HepG2 (cell line): ENCODE data around the gene ZFTA. TPM values are rescaled to one million over a fixed set of nuclear protein-coding genes. Genes with fewer than 3 reads are reported as not detected.

Experiments used
- DMAP1 ChIP-seq: IDR thresholded peaks from 2 replicates; pipeline ENCODE4 v1.6.1; 2016
- NRL ChIP-seq: sonication (generic); formaldehyde crosslinking; IDR thresholded peaks from 2 replicates; pipeline ENCODE4 v1.5.0; 2020; ENCODE audit warnings: missing genetic modification reagents, mild to moderate bottlenecking, moderate library complexity, borderline replicate concordance
- PHF8 ChIP-seq: sonication (generic); formaldehyde crosslinking; IDR thresholded peaks from 2 replicates; pipeline ENCODE4 v1.5.0; 2020; ENCODE audit warnings: missing genetic modification reagents
- TCF7 ChIP-seq: sonication (generic); IDR thresholded peaks from 2 replicates; pipeline ENCODE4 v1.6.1; 2016; ENCODE audit warnings: antibody characterized with exemption, low read depth
- TMF1 ChIP-seq: sonication (generic); formaldehyde crosslinking; IDR thresholded peaks from 2 replicates; pipeline ENCODE4 v1.8.1; 2022; ENCODE audit warnings: low read depth, missing genetic modification reagents
- ZIK1 ChIP-seq: sonication (generic); formaldehyde crosslinking; IDR thresholded peaks from 2 replicates; pipeline ENCODE4 v1.5.0; 2020; ENCODE audit warnings: mild to moderate bottlenecking, low read depth, missing genetic modification reagents, borderline replicate concordance
- ZNF274 ChIP-seq: sonication (generic); formaldehyde crosslinking; IDR thresholded peaks from 2 replicates; pipeline ENCODE4 v1.5.1; 2020; ENCODE audit warnings: mild to moderate bottlenecking, missing genetic modification reagents
- ZNF431 ChIP-seq: sonication (generic); formaldehyde crosslinking; IDR thresholded peaks from 2 replicates; pipeline ENCODE4 v1.9.0; 2022; ENCODE audit warnings: missing genetic modification reagents, low read depth, mild to moderate bottlenecking, borderline replicate concordance
- ZNF460 ChIP-seq: sonication (generic); formaldehyde crosslinking; IDR thresholded peaks from 2 replicates; pipeline ENCODE4 v1.5.1; 2020; ENCODE audit warnings: missing genetic modification reagents, mild to moderate bottlenecking, borderline replicate concordance
- ZNF605 ChIP-seq: sonication (generic); formaldehyde crosslinking; IDR thresholded peaks from 2 replicates; pipeline ENCODE4 v1.8.0; 2022; ENCODE audit warnings: mild to moderate bottlenecking, missing genetic modification reagents
- polyA plus RNA-seq, 8 experiments: library from polyadenylated mRNA; depleted of rRNA in 3 of 8; stranded (reverse) in 7 of 8; unstranded in 1 of 8; fragments of >200 nt; fragmentation: Illumina TruSeq in 4 of 8; extraction: Trizol in 4 of 8; gene quantifications; 2 replicates each; pipeline versions ENCODE4 v1.2.1 to v1.2.3, GENCODE V29; 2011 to 2016; ENCODE audit warnings: low read depth in 4 of 8, missing spikeins in 1 of 8, mixed read lengths in 1 of 8; ENCODE audit not compliant: insufficient read depth in 1 of 8
- total RNA-seq, 5 experiments: library from RNA; depleted of rRNA; stranded (reverse); fragments of >200 nt; fragmentation: Illumina TruSeq; extraction: Trizol; gene quantifications; 2 replicates each; pipeline ENCODE4 v1.2.3, GENCODE V29; 2016; ENCODE audit warnings: low read depth in 1 of 5
- TF ChIP-seq, protein P1 (sequence below), 2 experiments: sonication (generic) in 1 of 2; formaldehyde crosslinking in 1 of 2; IDR thresholded peaks; 2 replicates each; pipeline versions ENCODE4 v1.4.0 to v1.6.1; 2016 to 2020; ENCODE audit warnings: borderline replicate concordance in 1 of 2, low read depth in 1 of 2, mild to moderate bottlenecking in 1 of 2, missing genetic modification reagents in 1 of 2
- TF ChIP-seq, protein P2 (sequence below): sonication (generic); formaldehyde crosslinking; IDR thresholded peaks from 2 replicates; pipeline ENCODE4 v1.5.0; 2020; ENCODE audit warnings: mild to moderate bottlenecking, missing genetic modification reagents
- TF ChIP-seq, protein P3 (sequence below): sonication (generic); formaldehyde crosslinking; IDR thresholded peaks from 2 replicates; pipeline ENCODE4 v1.4.0; 2020; ENCODE audit warnings: missing genetic modification reagents
- TF ChIP-seq, protein P4 (sequence below): sonication (generic); formaldehyde crosslinking; IDR thresholded peaks from 2 replicates; pipeline ENCODE4 v1.8.0; 2022; ENCODE audit warnings: missing genetic modification reagents, mild to moderate bottlenecking, inconsistent platforms, borderline replicate concordance
- TF ChIP-seq, protein P5 (sequence below): sonication (generic); formaldehyde crosslinking; IDR thresholded peaks from 2 replicates; pipeline ENCODE4 v1.5.1; 2020; ENCODE audit warnings: missing genetic modification reagents, mild to moderate bottlenecking, borderline replicate concordance

Gene ZFTA
- total and polyA plus RNA-seq, 2 of the 13 experiments (the other 11 are each of a cell fraction or from before 2014, with no cell fraction given) = 3.9 to 10.4 TPM

DNA sequence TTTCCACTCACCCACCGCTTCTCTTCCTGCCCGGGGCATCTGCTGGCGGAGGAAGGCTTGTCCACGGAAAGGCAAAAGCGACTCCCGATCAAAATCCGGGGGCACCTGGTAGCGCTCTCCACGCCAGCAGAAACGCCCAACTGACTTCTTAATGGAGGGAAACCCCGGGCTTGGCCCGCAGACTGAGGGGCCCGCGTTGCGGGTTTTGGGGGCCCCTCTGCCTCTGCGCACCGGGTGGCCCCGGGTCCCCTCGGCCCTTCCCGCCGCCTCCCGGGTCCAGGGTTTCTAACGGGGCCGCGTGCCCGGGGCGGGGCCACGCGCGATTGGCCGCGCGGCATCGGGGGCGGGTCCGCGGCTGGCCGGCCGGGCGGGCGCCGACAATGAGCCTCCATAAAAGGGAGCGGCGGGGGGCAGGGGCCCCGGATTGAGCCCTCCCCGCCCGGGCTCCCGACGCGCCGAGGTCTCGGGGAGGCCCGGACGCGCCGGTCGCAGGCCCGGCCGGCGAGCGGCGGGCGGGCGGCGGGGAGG is 44.5 kb upstream of the ZFTA start, which contains the start of gene SPINDOC (continued):
- TF ChIP-seq ZNF274 (no peak), TMF1 (CRISPR knock-in tag) (no peak; the same call in 1 of the 2 replicates), TCF7 (no peak), ZNF460 (CRISPR knock-in tag) (no peak), PHF8 (CRISPR knock-in tag) (0 out of 2 replicates have a peak, but pooled peaks have one; percentile 2), ZNF605 (CRISPR knock-in tag) (no peak), DMAP1 (CRISPR knock-in tag) (no peak), NRL (0 out of 2 replicates have a peak, but pooled peaks have one; percentile 25), ZIK1 (no peak), ZNF431 (CRISPR knock-in tag) (no peak)
- TF ChIP-seq, protein P1, sequence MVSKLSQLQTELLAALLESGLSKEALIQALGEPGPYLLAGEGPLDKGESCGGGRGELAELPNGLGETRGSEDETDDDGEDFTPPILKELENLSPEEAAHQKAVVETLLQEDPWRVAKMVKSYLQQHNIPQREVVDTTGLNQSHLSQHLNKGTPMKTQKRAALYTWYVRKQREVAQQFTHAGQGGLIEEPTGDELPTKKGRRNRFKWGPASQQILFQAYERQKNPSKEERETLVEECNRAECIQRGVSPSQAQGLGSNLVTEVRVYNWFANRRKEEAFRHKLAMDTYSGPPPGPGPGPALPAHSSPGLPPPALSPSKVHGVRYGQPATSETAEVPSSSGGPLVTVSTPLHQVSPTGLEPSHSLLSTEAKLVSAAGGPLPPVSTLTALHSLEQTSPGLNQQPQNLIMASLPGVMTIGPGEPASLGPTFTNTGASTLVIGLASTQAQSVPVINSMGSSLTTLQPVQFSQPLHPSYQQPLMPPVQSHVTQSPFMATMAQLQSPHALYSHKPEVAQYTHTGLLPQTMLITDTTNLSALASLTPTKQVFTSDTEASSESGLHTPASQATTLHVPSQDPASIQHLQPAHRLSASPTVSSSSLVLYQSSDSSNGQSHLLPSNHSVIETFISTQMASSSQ (IDR thresholded peaks at IDR 0.05; ENCODE audit: low read depth) = no peak
- TF ChIP-seq, protein P1 (CRISPR knock-in tag; IDR thresholded peaks at IDR 0.05; ENCODE audit: borderline replicate concordance) = 0 out of 2 replicates have a peak, but pooled peaks have one; percentile 6
- TF ChIP-seq, protein P2, sequence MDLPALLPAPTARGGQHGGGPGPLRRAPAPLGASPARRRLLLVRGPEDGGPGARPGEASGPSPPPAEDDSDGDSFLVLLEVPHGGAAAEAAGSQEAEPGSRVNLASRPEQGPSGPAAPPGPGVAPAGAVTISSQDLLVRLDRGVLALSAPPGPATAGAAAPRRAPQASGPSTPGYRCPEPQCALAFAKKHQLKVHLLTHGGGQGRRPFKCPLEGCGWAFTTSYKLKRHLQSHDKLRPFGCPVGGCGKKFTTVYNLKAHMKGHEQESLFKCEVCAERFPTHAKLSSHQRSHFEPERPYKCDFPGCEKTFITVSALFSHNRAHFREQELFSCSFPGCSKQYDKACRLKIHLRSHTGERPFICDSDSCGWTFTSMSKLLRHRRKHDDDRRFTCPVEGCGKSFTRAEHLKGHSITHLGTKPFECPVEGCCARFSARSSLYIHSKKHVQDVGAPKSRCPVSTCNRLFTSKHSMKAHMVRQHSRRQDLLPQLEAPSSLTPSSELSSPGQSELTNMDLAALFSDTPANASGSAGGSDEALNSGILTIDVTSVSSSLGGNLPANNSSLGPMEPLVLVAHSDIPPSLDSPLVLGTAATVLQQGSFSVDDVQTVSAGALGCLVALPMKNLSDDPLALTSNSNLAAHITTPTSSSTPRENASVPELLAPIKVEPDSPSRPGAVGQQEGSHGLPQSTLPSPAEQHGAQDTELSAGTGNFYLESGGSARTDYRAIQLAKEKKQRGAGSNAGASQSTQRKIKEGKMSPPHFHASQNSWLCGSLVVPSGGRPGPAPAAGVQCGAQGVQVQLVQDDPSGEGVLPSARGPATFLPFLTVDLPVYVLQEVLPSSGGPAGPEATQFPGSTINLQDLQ (CRISPR knock-in tag) = no peak
- TF ChIP-seq, protein P3, sequence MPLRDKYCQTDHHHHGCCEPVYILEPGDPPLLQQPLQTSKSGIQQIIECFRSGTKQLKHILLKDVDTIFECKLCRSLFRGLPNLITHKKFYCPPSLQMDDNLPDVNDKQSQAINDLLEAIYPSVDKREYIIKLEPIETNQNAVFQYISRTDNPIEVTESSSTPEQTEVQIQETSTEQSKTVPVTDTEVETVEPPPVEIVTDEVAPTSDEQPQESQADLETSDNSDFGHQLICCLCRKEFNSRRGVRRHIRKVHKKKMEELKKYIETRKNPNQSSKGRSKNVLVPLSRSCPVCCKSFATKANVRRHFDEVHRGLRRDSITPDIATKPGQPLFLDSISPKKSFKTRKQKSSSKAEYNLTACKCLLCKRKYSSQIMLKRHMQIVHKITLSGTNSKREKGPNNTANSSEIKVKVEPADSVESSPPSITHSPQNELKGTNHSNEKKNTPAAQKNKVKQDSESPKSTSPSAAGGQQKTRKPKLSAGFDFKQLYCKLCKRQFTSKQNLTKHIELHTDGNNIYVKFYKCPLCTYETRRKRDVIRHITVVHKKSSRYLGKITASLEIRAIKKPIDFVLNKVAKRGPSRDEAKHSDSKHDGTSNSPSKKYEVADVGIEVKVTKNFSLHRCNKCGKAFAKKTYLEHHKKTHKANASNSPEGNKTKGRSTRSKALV = no peak
- TF ChIP-seq, protein P4, sequence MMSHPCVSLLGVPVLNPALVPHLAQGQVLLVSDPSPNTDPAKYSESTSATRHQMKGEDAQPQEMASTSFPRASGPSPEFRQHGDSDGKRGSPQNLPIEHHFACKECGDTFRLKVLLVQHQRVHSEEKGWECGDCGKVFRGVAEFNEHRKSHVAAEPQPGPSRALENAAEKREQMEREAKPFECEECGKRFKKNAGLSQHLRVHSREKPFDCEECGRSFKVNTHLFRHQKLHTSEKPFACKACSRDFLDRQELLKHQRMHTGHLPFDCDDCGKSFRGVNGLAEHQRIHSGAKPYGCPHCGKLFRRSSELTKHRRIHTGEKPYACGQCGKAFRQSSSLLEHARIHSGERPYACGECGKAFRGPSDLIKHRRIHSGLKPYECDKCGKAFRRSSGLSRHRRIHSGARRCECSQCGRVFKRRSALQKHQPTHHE (CRISPR knock-in tag) = no peak
- TF ChIP-seq, protein P5, sequence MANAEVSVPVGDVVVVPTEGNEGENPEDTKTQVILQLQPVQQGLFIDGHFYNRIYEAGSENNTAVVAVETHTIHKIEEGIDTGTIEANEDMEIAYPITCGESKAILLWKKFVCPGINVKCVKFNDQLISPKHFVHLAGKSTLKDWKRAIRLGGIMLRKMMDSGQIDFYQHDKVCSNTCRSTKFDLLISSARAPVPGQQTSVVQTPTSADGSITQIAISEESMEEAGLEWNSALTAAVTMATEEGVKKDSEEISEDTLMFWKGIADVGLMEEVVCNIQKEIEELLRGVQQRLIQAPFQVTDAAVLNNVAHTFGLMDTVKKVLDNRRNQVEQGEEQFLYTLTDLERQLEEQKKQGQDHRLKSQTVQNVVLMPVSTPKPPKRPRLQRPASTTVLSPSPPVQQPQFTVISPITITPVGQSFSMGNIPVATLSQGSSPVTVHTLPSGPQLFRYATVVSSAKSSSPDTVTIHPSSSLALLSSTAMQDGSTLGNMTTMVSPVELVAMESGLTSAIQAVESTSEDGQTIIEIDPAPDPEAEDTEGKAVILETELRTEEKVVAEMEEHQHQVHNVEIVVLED (CRISPR knock-in tag) = no peak
